ENCODE results near the gene RGL2.
A peak's percentile ranks its signal among the peaks of the same experiment; 100 is the strongest.
"Not testable (repeated sequence)": the region's sequence is repeated elsewhere in the genome, so short reads cannot be mapped to it uniquely, and the experiment has no call there.

Gene RGL2, protein sequence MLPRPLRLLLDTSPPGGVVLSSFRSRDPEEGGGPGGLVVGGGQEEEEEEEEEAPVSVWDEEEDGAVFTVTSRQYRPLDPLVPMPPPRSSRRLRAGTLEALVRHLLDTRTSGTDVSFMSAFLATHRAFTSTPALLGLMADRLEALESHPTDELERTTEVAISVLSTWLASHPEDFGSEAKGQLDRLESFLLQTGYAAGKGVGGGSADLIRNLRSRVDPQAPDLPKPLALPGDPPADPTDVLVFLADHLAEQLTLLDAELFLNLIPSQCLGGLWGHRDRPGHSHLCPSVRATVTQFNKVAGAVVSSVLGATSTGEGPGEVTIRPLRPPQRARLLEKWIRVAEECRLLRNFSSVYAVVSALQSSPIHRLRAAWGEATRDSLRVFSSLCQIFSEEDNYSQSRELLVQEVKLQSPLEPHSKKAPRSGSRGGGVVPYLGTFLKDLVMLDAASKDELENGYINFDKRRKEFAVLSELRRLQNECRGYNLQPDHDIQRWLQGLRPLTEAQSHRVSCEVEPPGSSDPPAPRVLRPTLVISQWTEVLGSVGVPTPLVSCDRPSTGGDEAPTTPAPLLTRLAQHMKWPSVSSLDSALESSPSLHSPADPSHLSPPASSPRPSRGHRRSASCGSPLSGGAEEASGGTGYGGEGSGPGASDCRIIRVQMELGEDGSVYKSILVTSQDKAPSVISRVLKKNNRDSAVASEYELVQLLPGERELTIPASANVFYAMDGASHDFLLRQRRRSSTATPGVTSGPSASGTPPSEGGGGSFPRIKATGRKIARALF

GRCh38 chr6:33298773-33299236 lies at the start of gene RGL2:
Gene RGL2 (minus strand): TSS chr6:33298942. CDS start chr6:33298610, 332 bp downstream.
- peak; percentile 71 to 74 for DNase-seq

DNA sequence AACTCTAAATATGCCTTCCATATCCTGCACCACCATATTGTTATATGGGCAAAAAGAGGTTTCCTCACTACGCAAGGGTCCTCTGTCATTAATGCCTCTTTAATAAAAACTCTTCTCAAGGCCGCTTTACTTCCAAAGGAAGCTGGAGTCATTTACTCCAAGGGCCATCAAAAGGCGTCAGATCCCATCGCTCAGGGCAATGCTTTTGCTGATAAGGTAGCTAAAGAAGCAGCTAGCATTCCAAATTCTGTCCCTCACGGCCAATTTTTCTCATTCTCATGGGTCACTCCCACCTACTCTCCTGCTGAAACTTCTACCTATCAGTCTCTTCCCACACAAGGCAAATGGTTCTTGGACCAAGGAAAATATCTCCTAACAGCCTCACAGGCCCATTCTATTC lies 49.1 kb upstream of the RGL2 start:
- DNase-seq: no peak

DNA sequence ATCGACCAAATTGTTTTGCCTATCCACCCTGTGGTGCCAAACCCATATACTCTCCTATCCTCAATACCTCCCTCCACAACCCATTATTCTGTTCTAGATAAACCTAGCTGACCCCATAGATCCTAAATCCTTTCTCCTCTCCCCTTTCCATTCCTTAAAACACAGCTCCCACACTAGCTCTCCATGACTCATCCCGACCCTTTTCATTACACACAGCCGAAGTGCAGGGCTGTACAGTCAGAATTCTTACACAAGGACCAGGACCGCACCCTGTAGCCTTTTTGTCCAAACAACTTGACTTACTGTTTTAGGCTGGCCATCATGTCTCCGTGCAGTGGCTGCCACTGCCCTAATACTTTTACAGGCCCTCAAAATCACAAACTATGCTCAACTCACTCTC lies 48.2 kb upstream of the RGL2 start:
- DNase-seq: not testable (repeated sequence)

- DNase-seq: peak; percentile 79 to 90
These were observed 46.3 kb upstream of the RGL2 start for GRCh38 chr6:33344701-33345697.

DNA sequence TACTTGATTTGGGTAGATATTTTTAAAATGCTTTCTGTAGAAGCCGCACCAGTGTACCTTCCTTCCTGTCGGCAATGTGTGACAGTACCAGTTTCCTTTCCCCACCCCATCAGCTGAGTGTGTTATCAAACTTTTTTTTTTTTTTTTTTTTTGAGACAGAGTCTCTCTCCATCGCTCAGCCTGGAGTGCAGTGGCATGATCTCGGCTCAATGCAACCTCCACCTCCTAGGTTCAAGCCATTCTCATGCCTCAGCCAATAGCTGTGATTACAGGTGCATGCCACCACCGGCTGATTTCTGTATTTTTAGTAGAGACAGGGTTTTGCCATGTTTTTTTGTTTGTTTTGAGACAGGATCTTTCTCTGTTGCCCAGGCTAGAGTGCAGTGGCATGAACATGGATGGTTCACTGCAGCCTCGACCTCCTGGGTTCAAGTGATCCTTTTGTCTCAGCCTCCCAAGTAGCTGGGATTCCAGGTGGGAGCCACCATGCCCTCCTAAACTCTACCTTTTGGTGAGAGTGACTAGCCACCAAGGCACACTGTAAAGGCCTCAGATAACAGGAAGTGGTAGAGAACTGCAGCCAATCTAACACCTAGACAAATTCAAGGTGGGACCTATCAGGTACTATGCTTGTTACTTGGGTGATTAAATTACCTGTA lies 45.3 kb upstream of the RGL2 start:
- DNase-seq: peak; percentile 83 to 88

DNA sequence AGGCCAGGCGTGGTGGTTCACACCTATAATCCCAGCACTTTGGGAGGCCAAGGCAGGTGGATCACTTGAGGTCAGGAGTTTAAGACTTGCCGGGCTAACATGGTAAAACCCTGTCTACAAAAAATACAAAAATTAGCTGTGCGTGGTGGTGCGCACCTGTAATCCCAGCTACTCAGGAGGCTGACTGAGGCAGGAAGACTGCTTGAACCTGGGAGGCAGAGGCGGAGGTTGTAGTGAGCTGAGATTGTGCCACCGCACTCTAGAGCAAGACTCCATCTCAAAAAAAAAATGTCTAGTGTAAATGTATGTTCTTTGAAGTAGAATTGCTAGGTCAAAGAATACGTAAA lies 44.8 kb upstream of the RGL2 start:
- DNase-seq: not testable (repeated sequence)

- DNase-seq: no peak
These were observed 40.5 kb upstream of the RGL2 start for GRCh38 chr6:33339193-33339592.

GRCh38 chr6:33336495-33336894 lies 37.8 kb upstream of the RGL2 start:
- no peak for DNase-seq

- DNase-seq: no peak
These were observed 37.2 kb upstream of the RGL2 start for GRCh38 chr6:33335916-33336315.

DNA sequence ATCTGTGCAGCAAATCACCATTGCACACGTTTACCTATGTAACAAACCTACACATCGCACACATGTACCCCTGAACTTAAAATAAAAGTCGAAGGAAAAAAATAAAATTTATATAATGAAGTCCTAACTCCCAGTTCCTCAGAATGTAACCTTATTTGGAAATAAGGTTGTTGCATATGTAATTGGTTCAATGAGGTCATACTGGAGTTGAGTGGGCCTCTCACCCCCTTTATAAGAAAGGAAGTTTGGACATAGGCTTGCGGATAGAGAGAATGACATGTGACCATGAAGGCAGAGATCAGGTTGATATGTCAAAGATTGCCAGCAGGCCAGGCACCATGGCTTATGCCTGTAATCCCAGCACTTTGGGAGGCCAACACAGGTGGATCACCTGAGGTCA lies 34.9 kb upstream of the RGL2 start:
- DNase-seq: no peak

DNA sequence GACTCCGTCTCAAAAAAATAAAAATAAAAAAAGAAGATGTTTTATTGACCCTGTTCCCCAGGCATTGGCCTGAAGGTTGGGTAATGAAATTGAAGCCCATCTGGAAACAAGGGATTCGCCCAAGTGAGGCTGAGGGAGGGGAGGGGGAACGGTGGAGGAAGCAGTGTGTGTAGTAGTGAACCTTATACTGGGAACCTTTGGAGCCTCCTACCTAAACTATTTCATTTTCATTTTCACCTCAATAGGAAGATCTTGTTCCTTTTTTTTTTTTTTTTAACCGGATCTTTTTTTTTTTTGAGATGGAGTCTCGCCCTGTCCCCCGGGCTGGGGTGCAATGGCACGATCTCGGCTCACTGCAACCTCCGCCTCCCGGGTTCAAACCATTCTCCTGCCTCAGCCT lies 32.0 kb upstream of the RGL2 start:
- no peak for DNase-seq

- DNase-seq: no peak
These were observed 30.3 kb upstream of the RGL2 start for GRCh38 chr6:33329058-33329457.

DNA sequence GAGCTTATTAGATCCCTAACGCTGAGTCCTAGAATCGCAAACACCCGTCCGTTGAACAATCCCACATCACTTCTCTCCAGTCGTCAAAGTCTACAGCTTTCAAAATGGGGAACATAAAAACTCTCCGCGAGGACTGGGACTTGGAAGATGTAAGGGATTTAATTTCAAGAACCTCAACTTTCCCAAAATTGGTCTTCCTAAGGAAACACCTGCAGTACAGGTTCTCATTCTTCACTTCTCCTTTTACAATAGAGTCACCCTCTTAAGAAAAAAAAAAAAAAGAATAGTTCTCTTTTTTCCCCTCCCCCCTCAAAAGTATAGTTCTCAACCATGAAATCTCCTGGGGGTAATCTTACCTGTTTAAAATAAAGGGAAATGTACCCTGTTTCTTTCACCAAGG lies 25.4 kb upstream of the RGL2 start:
- DNase-seq: no peak

DNA sequence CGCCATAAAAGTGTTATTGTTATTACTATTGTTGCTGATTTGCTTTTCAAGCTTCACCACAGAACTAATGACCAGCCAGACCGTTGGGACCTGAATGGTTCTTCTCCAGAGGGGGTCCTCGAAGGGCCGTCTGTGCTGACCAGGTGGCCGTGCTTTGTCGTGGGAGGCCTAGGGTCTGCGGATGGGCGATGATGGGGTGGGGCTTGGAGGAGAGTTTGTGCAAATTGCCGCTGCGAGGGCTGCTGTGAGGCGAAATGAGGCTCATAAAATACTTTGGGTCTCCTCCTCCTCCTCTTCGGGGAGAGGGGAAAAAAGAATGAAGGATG lies 24.8 kb upstream of the RGL2 start:
- DNase-seq: no peak

DNA sequence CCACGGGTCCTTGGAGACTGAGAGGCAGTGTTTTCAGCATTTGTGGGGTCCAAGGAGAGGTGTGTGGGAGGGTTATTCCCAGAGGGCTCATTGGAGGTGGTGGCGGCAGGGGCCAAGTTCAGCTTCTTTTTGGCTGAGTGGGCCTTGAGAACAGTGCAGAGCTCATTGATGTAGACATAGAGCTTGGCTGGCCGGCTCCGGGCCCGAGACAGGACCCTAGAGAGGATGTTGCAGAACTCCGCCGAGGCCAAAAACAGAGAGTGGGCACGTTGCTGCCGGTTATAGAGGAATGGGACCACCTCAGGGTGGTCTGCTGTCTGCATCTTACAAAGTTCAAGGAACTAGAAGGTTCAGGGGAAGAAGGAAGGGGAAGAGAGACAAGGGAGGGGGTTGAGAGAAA lies 22.5 kb upstream of the RGL2 start:
- no peak for DNase-seq

GRCh38 chr6:33320315-33321181 lies 21.8 kb upstream of the RGL2 start:
- no peak for DNase-seq

DNA sequence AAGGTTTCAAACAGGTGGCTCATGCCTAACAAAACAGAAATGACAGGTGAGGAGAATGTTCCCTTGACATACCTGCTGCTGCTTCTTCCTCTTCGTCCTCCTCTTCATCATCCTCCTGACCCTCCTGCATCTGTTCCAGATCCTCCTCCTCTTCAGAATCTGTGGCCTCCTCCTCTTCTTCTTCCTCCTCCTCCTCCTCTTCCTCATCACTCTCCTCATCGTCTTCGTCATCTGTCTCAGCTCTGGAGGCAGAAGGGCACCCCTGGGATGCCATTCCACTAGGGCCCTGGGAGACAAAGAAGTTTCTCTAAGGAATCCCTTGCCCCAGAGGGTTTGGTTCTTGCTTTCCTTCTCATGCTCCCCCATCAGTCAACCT lies 21.2 kb upstream of the RGL2 start:
- no peak for DNase-seq

- DNase-seq: no peak
These were observed 19.8 kb upstream of the RGL2 start for GRCh38 chr6:33318426-33319073.

GRCh38 chr6:33317669-33318425 lies 19.1 kb upstream of the RGL2 start, which contains the start of gene ZBTB22:
Gene ZBTB22 (minus strand): TSS chr6:33317744. CDS start chr6:33316916, 828 bp downstream.
- DNase-seq: peak; percentile 97

DNA sequence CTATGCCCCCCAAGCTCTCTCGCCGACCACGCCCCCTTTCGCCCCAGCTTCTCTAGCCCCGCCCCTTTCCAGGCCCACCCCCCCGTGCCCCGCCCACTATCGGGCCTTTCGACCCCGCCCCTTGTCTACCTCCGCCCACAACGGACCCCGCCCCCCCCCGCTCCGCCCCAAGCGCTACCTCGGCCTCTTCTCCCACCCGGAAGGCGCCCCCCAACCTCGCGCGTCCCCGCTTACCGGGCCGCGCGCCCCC lies 18.6 kb upstream of the RGL2 start:
- DNase-seq: no peak

Measured in CD4-positive, alpha-beta T cell treated with Interferon alpha-2 for 1 hour (primary cell).